ENCODE data around the gene RCOR2.
"Not testable (repeated sequence)": the region's sequence is repeated elsewhere in the genome, so short reads cannot be mapped to it uniquely, and the experiment has no call there.

RCOR2 gene

GRCh38 chr11:63916837-63917691 lies at the start of gene RCOR2:
Gene RCOR2 (minus strand): TSS chr11:63917164. CDS start chr11:63916456, 708 bp downstream.
- peak; percentile 74 for DNase-seq

GRCh38 chr11:63966444-63966843 lies 49.5 kb upstream of the RCOR2 start:
- no peak for DNase-seq

GRCh38 chr11:63963895-63964294 lies 46.9 kb upstream of the RCOR2 start:
- not testable (repeated sequence) for DNase-seq

- DNase-seq = peak; percentile 35
Measured at GRCh38 chr11:63961608-63962412, 44.8 kb upstream of the RCOR2 start.

GRCh38 chr11:63958008-63958407 lies 41.0 kb upstream of the RCOR2 start:
- peak; percentile 78 for DNase-seq

- DNase-seq = no peak
Measured at GRCh38 chr11:63952570-63952969, 35.6 kb upstream of the RCOR2 start.

- DNase-seq = peak; percentile 81
Measured at GRCh38 chr11:63951779-63952536, 35.0 kb upstream of the RCOR2 start.

GRCh38 chr11:63945477-63946163 lies 28.7 kb upstream of the RCOR2 start:
- DNase-seq = peak; percentile 79

GRCh38 chr11:63944987-63945386 lies 28.0 kb upstream of the RCOR2 start:
- DNase-seq = peak; percentile 40

- DNase-seq = no peak
Measured at GRCh38 chr11:63942803-63943202, 25.8 kb upstream of the RCOR2 start.

- no peak for DNase-seq
Measured at GRCh38 chr11:63941901-63942300, 24.9 kb upstream of the RCOR2 start.

GRCh38 chr11:63940786-63941185 lies 23.8 kb upstream of the RCOR2 start:
- DNase-seq = peak; percentile 40

- DNase-seq = peak; percentile 34
Measured at GRCh38 chr11:63939397-63939891, 22.5 kb upstream of the RCOR2 start.

- peak; percentile 98 for DNase-seq
Measured at GRCh38 chr11:63938479-63939396, 21.8 kb upstream of the RCOR2 start, which contains the start of gene NAA40. Gene NAA40 (plus strand): TSS chr11:63939002. CDS start chr11:63939097, 95 bp downstream.

GRCh38 chr11:63937713-63938478 lies 20.9 kb upstream of the RCOR2 start:
- peak; percentile 72 for DNase-seq

- no peak for DNase-seq
Measured at GRCh38 chr11:63933459-63933858, 16.5 kb upstream of the RCOR2 start.

- no peak for DNase-seq
Measured at GRCh38 chr11:63931876-63932275, 14.9 kb upstream of the RCOR2 start.

- DNase-seq = no peak
Measured at GRCh38 chr11:63931045-63931444, 14.1 kb upstream of the RCOR2 start.

GRCh38 chr11:63929616-63930015 lies 12.7 kb upstream of the RCOR2 start:
- no peak for DNase-seq

GRCh38 chr11:63923319-63923718 lies 6.4 kb upstream of the RCOR2 start:
- no peak for DNase-seq

All from hematopoietic multipotent progenitor cell treated with erythropoietin and hydrocortisone succinate and interleukin-3 and kit ligand, for 6 days (in vitro differentiated cells).